Peyer's patch (tissue), 4 donors: ENCODE measurements around the gene MNS1.

Experiments
- CTCF ChIP-seq, 6 experiments: fragments of 450-650 bp in 4 of 6; fragments of 200-600 bp in 2 of 6; sonication (generic) in 1 of 6; IDR thresholded peaks; one replicate each; pipeline ENCODE4 v1.5.1; 2017 to 2019; ENCODE audit warnings: antibody characterized with exemption in 6 of 6, mild to moderate bottlenecking in 3 of 6, moderate library complexity in 1 of 6
- POLR2A ChIP-seq, 2 donors: fragments of 450-650 bp; IDR thresholded peaks; one replicate each; pipeline ENCODE4 v1.5.1; 2017; ENCODE audit warnings: antibody characterized with exemption in 2 of 2, mild to moderate bottlenecking in 2 of 2, moderate library complexity in 2 of 2

GRCh38 chr15:56468401-56468800, 3.5 kb upstream of the MNS1 start:
- TF ChIP-seq CTCF (IDR thresholded peaks at IDR 0.05): no peak
- TF ChIP-seq POLR2A (IDR thresholded peaks at IDR 0.05): no peak
